ENCODE measurements around the gene SELPLG.

- TF ChIP-seq CTCF (IDR thresholded peaks at IDR 0.05) (no peak), POLR2A (IDR thresholded peaks at IDR 0.05) (no peak)
Measured at GRCh38 chr12:108619369-108620160, 14.1 kb downstream of the SELPLG start.
